C4-2B (cell line): ENCODE measurements around the gene ZNF576.

Experiments
- ZFX ChIP-seq: fragments of 450-650 bp; IDR thresholded peaks from 2 replicates; pipeline ENCODE4 v1.6.1; 2017
- TF ChIP-seq, protein P1 (sequence below): fragments of 450-650 bp; conservative IDR thresholded peaks from 2 replicates; pipeline ENCODE4 v1.5.1; 2017; ENCODE audit warnings: mild to moderate bottlenecking

DNA sequence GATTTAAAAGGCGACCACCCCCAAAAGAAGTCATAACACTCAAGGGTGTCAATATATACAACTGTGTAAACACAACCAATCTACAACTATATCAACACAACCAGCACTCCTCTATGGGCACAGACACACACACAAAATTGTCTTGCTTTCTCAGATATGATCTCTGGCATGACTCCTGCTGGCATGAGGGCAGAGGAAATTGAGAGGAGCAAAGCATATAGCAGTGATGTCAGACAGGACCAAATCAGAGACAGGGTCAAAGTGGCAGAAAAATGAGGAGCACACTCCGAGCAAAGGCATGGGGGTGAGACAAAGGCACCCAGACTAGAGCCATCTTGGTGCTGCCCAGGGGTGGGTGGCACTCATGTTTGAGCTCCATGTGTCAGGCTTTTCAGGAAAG is 10.0 kb upstream of the ZNF576 start:
- TF ChIP-seq, protein P1, sequence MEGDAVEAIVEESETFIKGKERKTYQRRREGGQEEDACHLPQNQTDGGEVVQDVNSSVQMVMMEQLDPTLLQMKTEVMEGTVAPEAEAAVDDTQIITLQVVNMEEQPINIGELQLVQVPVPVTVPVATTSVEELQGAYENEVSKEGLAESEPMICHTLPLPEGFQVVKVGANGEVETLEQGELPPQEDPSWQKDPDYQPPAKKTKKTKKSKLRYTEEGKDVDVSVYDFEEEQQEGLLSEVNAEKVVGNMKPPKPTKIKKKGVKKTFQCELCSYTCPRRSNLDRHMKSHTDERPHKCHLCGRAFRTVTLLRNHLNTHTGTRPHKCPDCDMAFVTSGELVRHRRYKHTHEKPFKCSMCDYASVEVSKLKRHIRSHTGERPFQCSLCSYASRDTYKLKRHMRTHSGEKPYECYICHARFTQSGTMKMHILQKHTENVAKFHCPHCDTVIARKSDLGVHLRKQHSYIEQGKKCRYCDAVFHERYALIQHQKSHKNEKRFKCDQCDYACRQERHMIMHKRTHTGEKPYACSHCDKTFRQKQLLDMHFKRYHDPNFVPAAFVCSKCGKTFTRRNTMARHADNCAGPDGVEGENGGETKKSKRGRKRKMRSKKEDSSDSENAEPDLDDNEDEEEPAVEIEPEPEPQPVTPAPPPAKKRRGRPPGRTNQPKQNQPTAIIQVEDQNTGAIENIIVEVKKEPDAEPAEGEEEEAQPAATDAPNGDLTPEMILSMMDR: no peak
- TF ChIP-seq ZFX: no peak
